Body of pancreas (tissue), 4 donors: Measurements from ENCODE around the gene GYPC.
"Not testable (repeated sequence)": the region's sequence is repeated elsewhere in the genome, so short reads cannot be mapped to it uniquely, and the experiment has no call there.

Source experiments
- POLR2A ChIP-seq, 3 donors: fragments of 450-650 bp; IDR thresholded peaks; one replicate each; pipeline ENCODE4 v1.6.1; 2016; ENCODE audit warnings: antibody characterized with exemption in 3 of 3, mild to moderate bottlenecking in 2 of 3
- TF ChIP-seq, protein P1 (sequence below), 7 experiments: fragments of 450-650 bp in 4 of 7; fragments of 200-600 bp in 3 of 7; sonication (generic) in 3 of 7; IDR thresholded peaks; one replicate each; pipeline ENCODE4 v1.5.1; 2016 to 2019; ENCODE audit warnings: antibody characterized with exemption in 7 of 7

DNA sequence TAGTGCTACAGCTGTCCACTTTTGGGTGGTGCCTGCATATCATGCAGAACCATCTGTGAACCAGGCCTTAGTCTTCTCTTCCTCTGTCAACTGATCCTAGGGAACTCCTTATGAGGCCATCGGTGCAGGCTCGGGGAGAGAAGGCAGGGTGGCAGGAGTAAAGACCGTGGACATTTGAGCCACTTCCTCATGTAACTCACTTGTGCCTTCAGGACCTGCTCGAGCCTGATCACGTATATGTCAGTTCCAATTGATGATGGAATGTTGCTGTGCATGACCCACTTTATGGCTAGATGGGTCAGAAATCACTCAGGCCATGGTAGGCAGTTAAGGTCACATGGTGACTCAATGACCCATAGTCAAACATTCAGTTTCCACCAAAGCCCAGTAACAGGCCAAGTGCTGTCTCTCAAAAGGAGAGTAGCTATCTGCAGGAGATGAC, 7.6 kb upstream of the GYPC start:
- TF ChIP-seq, protein P1, sequence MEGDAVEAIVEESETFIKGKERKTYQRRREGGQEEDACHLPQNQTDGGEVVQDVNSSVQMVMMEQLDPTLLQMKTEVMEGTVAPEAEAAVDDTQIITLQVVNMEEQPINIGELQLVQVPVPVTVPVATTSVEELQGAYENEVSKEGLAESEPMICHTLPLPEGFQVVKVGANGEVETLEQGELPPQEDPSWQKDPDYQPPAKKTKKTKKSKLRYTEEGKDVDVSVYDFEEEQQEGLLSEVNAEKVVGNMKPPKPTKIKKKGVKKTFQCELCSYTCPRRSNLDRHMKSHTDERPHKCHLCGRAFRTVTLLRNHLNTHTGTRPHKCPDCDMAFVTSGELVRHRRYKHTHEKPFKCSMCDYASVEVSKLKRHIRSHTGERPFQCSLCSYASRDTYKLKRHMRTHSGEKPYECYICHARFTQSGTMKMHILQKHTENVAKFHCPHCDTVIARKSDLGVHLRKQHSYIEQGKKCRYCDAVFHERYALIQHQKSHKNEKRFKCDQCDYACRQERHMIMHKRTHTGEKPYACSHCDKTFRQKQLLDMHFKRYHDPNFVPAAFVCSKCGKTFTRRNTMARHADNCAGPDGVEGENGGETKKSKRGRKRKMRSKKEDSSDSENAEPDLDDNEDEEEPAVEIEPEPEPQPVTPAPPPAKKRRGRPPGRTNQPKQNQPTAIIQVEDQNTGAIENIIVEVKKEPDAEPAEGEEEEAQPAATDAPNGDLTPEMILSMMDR (IDR thresholded peaks at IDR 0.05), result not testable (repeated sequence)
- not testable (repeated sequence) for TF ChIP-seq POLR2A (IDR thresholded peaks at IDR 0.05)
